Measurements from ENCODE around the gene DNER.
"Not testable (repeated sequence)": the region's sequence is repeated elsewhere in the genome, so short reads cannot be mapped to it uniquely, and the experiment has no call there.

DNER gene

DNA sequence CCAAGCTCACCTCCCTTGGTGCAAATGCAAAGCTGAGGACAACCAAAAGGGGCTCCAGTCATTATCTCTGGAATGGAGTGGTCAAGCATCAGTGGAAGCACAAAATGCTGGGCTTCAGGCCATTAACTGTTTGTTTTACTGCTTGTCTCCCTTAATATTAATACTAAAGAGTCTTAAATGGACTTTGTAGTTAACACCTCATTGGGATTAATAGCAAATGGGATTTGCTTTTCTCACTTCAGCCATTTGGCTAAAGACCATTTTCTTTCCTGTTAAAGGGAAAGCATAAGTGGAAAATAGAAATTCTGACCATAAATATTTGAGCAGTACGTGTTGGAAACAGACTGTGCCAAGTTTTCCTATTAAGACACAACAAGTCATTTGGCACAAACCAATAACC, 154.4 kb downstream of the DNER start:
- DNase-seq: no peak

DNA sequence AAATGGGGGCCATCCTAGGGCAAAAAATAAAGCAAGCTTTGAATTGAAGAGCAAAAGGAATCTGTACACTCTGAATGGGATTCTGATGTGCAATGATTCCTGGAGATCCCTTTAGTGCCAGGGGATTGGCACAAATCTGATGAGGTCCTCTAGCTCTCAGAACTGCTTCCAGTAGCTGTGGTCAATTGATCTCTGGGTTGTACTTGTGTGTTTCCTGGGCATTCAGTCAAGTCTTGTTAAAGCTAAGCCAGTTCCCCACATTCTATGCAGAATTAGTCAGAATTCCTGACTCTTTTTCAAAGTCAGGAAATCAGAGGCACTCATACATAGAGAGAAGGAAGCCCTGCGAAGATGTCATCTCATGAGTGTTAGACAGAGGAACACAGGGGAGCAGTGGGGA, 161.3 kb downstream of the DNER start:
- no peak for DNase-seq

DNA sequence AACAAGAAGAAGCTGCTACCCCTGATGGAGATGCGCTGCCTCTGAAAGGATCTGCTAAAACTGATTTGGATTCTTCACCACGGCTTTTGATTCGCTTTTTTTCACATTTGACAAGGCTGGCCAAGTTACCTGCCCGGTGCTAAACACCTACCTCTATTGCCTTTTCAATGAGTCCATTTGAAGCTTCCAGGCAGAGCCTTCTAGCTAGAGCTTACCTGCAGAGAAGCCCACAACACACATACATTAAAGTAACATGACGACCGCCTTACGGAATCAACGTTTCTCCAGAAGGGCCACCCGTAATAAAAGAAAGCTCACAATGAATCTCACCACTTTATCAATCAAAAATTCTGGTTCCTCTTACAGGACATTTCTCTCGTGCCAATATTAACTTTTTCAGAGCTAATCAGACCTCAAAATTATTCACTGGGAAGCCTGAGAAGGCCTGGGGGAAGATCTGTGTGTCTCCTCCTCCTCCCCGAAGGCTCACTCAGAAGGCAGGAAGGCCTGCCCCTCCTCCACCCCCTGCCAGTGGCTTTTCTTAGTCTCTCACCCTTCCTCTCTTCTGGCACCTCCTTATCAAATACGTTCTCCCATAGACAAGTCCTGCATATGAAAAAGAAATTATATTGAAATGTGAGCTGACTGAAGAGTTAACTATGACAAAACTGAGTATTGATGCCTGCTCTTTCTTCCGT, 171.0 kb downstream of the DNER start:
- DNase-seq: no peak

DNA sequence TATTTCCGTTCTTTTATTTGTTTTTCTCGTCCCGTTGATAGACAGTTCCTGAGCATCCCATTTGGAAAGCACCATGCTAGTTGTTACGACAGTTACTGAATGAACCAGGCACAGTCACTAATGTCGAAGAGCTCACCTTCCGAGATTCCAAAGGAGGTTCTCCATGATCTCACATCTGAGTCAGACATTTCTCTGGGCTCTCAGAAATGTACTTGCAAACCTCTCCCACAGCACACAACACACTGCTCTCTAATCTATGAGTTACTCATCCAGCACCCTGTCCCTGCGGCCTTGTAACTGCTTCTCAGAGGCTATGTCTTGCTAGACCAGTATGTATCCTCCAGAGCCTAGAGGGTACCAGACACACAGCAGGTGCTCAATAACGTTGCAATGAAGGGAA, 174.7 kb downstream of the DNER start:
- DNase-seq: no peak

DNA sequence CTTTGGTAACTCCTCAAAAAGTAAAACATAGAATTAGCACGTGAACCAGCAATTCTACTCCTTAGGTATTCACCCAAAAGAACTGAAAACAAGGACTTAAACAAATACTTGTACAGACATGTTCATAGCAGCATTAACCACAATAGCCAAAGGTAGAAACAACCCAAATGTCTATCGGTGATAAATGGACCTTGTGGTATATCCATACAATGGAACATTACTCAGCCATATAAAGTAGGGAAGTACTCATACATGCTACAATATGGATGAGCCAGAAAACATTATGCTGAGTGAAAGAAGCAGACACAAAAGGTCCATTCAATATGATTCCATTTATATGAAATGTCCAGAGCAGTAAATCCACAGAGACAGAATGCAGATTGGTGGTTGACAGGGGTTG, 182.8 kb downstream of the DNER start:
- DNase-seq: no peak

DNA sequence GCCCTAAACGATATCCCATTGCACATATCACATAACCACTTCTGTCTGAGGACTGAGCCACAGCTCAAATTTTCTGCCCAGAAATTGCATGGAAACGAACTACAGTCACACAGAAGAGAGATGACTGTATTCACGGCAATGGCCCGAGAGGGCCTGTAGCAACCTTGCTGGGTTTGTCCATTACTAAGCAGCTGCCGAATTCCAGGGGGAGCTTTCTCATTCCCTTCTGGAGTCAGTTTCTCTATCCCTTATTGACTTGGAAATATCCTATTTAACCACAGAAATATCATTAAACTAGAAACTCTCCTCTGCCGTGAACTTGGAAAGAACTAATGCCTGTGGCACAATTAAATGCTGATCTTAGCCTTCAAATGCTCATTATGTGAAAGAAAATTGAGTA, 183.9 kb downstream of the DNER start:
- no peak for DNase-seq

DNA sequence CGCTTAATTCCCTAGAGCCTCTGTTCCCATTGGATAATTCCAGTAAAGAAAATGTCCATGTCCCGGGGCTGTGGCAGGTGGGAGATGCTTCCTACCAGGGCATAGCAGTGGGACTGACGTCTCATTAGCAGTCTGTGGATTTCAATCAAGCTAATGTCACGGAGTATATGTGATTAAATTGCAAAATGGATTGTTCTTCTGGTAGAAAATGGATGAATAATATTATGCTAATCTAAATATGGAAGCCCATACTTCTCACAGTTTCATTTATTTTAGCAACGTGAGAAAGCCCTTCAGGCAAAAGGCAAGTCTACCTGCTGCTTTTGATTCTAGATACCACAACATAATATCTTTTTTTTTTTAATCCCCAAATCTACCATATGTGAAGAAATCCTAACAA, 185.5 kb downstream of the DNER start:
- DNase-seq: no peak

DNA sequence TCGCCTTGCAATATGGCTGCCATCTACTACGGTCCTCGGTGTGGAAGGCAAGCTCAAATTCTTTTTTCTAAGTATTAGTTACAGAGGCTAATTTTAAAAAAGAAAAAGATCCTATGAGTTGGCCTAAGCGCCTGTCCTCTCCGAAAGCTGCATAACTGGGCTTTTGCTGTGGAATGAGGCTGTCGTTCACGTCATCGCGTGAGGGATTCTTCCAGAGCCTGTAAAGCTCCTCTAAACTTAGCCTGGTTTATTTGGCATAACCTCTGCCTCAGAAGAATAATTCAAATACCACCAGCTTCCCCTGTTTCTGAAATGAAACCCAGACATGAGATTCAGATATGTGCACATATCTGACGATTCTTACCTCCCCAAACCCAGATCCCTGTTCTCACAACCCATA, 187.4 kb downstream of the DNER start:
- DNase-seq: no peak

DNA sequence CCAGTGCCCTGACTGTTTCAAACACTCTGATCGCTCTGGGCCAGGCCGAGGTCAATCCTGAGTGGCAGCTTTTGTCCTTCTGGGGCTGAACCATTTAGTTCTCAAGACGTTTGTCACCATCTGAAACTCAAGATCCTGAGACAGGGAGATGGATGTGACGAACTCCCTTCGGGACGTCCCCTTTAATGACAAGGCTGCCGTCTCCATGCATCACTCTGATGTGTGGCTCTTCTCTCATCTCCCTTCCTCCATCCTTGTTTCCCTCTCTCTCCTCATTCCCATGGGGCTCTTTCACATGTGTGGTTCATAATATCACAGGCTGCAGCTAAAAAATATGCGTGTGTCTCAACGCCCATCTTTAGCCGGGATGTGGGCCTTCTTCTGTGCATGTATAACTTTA, 189.6 kb downstream of the DNER start:
- peak; percentile 66 for DNase-seq

DNA sequence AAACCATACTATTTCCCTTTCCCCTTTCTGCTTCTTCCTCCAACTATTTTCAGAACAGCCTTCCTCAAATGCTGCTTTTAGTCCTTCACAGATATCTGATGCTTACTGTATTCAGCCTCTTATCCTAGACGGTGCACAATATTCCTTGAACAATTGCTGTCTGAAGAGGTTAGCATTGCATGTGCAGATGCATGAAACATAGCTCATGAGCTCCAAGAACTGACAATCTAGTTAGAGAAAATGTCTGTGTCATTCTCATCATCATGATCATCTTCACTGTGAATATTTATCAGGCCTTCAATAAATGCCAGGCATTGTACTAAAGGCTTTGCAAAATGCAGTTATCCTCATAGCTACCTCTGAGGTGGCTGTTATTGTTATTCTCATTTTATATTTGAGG, 190.7 kb downstream of the DNER start:
- peak; percentile 70 for DNase-seq

DNA sequence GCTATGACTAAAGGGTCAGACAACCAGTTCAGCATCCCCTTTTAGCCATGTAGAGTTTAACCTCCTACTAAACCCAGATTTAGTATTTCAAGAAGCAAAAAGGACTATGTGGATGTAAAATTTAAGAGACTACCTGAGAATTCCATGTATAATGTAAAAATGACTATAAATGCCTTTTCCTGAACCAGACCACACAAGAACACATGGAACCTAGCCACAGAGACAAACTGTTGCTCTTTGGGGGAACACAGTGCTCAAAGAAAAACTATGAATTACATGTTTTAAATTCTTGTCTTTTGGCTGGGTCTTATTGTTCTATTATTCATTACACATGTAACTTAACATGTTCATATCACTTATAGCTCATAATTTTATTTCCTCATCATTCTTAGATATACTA, 192.8 kb downstream of the DNER start:
- DNase-seq: no peak

DNA sequence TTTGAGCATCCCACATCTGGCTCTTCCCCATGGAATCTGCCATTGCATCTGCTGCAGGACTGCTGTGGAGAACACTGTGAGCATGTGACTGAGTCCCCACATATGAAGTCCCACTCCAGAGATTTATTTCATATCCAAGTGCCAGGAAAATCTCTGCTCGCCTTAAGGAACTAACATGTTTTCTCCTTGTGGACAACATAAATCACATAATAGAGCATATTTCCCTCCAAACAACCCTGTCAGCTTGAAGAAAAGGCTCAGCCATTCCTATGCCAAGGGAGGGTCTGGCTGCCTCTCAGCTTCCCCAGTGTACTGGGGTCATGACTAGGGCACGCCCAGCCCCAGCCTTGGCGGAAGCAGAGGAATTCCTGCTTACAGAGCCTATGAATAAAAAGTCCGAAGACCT, 193.7 kb downstream of the DNER start:
- peak; percentile 54 for DNase-seq

DNA sequence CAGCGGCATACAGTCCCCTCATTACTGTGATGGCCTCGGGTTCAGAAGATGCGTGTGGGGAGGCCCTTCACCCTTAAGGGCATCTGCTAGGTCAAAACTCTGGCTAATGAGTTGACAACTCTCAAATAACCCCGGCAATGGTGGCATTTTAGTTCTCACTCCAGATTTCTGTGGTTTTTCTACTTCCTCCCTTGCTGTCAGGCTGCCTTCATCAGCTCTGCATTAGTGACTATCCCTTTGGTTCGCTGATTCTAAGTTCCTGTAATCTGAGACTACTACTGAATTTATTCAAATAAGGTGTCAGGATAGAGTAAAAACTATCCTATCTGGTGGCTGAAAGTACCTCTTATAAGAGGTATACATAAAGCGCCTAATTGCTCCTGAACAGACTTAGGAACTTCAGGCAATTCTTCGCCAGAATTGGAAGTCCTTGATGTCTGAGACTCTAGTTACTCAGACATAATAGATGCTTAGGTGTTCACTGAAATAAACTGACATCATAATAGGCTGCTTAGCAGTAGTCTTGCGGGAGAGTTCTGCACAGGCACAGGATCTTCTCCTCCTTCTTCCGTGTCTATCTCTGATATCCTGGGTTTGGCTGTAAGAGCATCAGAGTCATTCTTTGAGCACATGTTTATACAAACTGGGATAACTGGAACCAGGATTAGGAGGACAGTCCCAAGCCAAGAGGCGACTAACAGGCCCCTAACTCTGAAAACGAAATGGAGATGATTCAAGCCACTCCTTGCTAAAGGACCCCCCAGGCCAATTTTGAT, 194.5 kb downstream of the DNER start:
- peak; percentile 47 for DNase-seq

DNA sequence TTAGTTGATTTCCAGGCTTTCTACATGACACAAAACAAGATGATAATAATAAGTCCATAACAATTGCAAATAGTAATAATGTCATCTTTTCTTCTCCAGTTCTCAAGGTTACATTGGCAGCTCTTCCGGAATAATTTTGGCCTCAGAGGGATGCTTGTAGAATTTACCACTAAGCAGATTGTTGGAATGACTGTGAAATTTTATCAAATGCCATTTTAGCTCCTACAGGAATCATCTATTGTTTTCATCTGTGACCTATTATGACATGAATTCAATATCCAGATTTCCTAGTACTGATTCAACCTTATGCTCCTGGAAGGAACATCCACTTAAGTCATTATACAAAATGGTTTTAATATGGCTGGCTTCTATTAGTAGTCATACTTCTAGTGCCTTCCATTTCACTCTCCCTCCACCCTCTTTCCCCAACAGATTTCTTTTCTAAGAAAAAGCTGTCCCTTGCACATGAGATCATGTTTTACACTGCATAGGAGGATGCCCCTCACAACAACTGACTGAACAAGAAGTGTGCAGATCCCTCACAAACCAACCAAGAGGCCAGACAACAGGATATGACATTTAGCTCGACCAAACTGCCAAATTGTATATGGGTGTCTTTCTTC, 200.0 kb downstream of the DNER start:
- no peak for DNase-seq

DNA sequence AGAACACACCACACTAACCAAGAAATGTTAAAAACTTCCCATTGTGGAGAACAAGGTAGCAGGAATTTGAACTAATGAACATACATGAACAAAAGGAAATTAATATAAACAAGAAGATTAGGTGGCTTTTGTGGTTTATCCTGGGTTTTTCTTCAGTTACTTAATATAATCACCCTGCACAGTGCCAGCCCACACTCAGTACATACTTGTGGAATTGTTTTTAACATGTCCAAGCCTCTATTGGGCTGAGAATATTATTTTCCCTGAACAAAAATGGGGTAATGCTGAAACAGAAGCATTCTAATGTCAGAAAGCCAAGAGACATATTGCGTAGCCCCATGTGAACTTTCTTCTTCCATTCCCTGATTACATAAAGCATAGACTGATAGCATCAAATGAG, 202.8 kb downstream of the DNER start:
- no peak for DNase-seq

DNA sequence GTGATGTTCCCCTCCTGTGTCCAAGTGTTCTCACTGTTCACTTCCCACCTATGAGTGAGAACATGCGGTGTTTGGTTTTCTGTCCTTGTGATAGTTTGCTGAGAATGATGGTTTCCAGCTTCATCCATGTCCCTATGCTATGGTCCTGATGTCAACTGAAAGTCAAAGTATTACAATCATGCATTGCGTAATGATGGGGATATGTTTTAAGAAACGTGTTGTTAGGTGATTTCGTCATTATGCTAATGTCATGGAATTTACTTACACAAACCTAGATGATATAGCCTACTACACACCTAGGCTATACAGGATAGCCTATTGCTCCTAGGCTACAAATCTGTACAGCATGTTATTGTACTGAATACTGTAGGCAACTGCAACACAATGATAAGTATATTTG, 207.7 kb downstream of the DNER start:
- DNase-seq: not testable (repeated sequence)

DNA sequence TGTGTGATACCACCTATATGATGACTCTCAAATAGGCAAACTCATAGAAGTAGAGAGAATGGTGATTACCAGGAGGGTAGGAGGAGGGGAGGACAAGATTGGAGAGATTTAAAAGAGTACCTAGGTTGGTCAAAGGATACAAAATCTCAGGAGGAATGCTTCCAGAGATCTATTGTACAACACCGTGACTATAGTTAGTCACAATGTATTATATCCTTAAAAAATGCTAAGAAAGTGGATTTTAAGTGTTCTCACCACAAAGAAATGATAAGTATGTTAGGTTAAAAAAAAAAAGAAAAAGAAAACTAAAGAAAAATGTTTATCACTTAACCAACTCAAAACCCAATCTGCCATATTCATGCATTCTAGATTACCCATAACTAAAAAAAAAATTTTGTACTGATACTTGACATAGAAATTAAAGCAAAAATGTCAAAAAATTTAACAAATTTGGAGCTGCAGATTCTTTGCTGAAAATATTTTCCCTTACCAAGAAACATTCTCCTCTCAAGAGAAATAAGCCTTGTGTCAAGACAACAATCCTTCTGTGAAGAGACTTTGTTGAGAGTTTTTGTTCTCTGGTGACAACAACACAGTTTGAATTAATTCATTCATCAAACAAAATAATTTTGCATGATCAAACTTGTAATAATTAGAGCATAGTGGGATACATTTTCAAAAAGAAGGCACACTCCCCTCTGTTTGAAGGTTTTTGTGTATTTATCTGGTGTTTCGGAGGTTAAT, 213.1 kb downstream of the DNER start:
- DNase-seq: no peak

DNA sequence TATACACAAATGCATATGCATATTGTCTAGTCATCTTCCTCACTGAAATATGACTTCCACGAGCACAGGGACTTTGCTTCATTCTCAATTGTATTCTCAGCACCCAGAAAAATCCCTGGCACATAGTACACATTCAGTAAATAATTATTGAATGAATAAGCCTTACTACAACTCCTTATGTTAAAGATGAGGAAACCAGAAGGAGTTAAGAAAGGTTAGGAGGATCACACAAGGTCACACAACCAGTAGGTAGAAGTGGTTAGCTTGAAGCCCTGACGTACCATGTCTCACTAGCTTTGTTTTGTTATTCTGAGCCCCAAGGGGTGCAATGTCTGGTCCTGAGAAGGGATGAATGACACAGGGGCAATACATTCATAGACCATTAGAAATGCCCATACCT, 222.3 kb downstream of the DNER start:
- no peak for DNase-seq

DNA sequence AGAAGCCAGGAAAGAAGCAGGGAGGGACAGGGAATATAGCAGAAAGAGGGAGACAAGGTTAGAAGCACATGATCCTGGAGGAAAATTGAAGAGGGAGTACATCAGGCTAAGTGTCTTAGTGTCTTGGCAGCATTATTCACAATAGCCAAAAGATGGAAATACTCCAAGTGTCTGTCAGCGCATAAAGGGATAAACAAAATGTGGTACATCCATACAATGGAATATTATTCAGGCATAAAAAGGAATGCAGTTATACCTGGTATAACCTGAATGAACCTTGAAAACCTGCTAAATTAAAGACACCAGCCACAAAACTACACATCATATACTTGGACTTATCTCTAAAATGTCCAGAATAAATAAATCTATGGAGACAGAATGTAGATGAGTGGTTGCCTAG, 224.2 kb downstream of the DNER start:
- DNase-seq: no peak

DNA sequence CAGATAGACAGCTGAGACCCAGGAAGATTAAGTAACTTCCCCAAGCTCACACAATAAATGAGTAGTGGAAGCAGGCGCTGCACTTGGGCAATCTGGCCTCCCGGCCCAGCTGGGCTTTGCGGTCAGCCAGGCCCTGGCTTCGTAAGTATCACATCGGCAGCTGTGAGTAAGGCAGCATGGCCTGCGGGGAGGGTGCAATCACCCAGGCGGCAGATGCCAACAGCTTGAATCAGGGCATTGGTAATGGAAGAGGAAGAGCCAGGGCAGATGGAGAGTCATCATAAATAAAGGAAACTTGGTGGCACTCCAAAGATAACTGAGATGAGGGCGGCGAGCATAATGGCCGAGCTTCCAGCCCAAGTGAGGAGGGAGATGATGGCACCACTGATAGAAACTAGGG, 225.3 kb downstream of the DNER start:
- DNase-seq: no peak

DNA sequence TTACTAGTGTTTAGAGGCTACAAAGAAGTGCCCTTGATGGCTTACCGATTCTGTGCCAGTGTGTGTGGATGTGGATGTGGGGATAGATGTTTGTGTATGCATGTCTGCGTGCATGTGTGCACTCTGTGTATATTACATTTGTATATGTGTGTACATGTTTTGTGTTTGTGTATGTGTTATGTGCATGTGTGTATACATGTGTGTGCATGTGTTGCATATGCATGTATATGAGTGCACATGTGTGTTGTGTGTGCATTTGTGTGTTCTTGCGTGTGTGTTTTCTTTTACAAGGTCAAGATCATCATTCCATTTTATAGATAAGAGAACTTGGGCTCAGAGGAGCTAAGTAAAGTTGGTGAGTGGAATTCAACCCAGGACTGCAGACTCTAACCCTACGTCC, 226.1 kb downstream of the DNER start:
- no peak for DNase-seq

DNA sequence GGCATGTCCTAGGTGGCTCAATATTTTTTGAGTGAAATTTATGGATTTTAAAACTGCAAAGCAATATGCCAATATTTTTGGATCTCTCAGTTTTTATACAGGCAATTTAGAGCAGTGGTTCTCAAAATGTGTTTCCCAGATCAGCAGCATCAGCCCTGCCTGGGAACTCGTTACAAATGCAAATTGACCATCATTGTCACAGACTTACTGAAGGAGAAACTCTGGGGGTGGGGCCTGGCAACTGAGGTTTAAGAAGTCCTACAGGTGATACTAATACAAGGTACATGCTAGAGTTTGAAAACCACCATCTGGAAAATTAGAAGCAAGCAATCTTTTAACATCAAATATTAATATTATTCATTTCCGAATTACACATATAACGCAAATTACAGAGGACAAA, 227.7 kb downstream of the DNER start:
- no peak for DNase-seq

DNA sequence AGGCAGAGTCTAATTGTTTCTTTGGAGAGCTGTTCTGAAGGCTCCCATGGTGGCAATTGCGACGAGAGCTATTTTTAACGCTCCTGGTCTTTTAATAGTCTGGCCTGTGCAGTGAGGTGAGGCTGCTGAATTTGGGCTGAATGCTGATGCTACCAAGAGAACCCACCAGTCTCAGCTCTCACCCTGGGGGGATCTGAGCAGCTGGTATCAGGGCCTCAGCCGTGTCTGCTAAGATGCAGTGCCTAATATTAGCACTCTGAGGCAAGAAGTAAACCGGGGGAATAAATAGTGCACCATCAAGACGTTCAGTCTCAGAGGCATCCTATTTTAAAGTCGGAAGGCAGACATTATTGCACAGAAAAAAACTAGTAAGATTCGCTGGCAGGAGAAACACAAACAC, 228.5 kb downstream of the DNER start:
- DNase-seq: no peak
